NCI-H446 (cell line): ENCODE results near the gene PBOV1.

Source experiments
- DNase-seq, 2 experiments: peaks; one replicate each; lab custom pipeline; 2025; lab: John Stamatoyannopoulos, UW

PBOV1 gene

GRCh38 chr6:138218449-138218848 lies at the start of gene PBOV1:
Gene PBOV1 (minus strand): TSS chr6:138218491. CDS start chr6:138218395, 96 bp downstream.
- no peak for DNase-seq

GRCh38 chr6:138266095-138266494 lies 47.8 kb upstream of the PBOV1 start:
- no peak for DNase-seq

- no peak for DNase-seq
These were observed 46.1 kb upstream of the PBOV1 start for GRCh38 chr6:138264372-138264880.

DNA sequence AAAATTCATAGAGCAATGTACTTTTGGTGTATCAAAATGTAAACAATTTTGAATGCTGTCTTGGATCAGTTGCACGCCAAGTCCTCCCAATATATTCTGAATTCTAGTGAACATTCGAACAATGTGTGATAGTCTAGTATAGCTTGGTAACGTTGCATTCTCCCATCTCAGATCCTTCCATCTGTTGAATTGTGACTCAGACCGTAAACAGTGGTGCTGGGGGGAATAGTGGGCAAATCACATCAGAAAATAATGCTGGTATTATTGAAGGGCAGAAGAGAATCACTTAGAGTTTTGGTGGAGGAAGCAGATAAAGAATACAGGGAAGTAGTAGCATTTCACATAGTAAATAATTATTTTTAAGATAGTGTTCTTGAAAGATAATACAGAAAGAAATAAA lies 45.7 kb upstream of the PBOV1 start:
- DNase-seq: no peak

- DNase-seq: peak in 1 of 2 experiments; percentile 35
These were observed 43.0 kb upstream of the PBOV1 start for GRCh38 chr6:138261116-138261780.

DNA sequence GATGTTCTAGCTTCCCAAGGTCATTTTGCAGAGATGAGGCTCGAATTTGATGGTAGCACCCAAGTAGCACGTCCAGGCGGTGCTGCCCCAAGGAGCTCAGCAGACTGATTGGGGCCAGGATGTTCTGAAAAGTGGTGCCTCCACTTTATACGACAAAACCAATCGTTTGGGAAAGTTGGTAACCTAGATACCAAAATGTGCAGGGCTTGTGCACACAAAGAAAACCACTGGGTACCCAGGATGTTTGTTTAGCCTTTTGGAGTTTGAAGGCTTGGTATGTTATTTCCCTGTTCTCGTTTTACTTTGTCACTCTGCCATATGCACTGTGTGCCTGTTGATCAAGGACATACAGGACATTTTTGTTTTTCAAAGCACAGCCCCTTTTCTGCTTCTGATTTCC lies 40.7 kb upstream of the PBOV1 start:
- DNase-seq: no peak

DNA sequence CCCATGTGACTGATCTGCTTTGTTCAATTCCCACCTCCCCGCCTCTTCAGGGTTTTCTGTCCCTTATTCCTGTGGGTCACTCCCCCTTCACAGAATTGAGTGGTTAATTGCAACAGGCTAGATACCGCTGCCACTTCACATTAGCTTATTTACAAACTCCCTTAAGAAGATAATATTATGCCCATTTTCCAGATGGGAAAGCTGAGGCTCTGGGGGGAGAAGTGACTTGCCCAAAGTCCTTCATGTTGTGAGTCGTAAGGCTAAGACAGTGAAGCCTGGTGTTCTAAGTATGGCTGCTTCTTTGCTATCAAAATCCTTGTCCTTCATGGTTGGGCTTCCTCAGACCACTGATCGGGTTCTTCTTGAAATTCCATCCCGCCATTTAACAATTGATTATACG lies 39.9 kb upstream of the PBOV1 start:
- DNase-seq: no peak

DNA sequence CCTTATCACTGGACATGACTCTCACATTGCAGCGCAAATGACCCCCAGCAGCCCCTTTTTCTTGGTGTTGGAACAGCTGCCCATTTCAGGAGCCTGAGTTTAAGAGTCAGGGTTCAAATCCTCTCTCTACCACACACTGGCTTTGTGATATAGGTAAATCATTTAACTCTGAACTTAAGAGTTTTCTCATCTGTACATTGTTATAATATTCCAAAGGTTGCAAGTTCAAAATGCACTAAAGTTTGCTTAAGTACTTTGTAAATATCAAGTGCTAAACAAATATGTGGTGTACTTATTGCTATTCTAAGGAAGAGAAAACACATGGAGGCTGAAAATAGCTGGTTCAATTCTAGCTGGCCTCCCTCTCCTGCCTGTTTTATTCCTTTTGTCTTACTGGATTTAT lies 39.3 kb upstream of the PBOV1 start:
- no peak for DNase-seq

GRCh38 chr6:138255443-138255842 lies 37.2 kb upstream of the PBOV1 start:
- DNase-seq: no peak

DNA sequence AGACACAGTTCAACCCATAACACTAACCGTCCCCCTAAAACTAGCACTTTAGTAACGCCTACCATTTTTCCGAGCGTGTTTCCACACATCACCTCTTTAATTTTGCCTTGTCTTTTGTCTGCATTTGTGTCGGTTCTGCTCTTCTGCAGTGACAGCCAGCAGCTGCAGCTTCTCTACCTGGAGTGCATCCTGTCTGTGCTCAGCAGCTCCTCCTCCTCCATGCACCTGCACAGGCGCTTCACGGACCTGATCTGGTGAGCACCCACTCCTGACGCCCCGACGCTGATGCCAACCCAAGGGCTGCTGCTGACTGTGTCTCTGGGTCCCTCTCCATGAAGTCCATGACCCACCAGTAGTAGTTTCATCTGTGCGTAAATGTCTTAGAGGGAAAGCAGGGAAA lies 35.4 kb upstream of the PBOV1 start:
- DNase-seq: no peak

DNA sequence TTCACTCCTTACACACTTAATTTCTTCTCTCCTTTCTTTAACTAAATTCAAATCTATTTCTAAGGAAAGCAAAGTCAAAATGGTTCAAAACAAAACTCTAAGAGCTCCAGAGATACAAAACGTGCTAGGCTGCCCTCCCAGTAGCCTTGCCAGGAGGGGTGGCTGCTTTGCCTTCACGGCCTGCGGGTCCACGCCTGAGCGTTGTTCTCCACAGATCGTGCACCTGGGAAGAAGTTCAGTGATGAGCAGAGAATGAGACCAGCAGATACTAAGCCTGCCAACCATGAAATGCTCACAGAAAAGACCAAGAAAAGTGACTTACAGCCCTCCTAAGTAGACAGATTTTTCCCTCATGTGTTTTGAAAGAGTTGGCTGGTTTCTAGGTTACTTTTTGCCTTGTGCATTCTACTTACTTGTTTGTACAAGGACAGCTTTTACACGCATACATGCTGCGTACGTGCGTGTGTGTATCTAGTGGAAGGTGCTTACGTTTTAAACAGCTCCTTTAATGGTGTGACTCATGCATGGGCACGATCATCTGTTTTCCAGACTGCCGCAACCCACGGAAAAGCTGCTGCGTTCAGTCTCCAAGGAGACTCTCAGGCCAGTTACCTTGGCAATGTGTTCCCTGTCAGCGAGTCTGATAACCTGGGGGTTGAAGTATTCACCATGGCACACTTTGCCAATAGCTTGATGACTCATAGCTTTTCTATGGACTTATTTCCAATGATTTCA lies 32.4 kb upstream of the PBOV1 start:
- DNase-seq: peak in 1 of 2 experiments; percentile 38

- DNase-seq: no peak
These were observed 31.8 kb upstream of the PBOV1 start for GRCh38 chr6:138250053-138250452.

DNA sequence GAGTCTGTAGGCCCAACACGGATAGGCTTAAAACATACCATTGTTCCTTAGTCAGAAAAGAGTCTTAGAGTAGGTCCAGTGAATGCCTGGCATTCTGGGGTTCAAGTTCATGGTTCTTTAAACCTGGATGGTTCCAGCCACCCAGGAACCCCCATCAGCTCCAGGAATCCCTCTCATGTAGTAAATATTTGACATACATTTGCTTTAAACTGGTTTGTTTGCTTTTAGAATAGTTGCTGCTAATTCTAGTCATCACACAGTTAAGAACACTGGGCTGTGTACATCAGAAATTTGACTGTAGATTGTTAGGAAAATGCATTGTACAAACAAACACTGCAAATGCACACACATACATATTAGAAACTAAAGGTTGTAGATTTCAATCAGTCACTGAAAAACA lies 30.6 kb upstream of the PBOV1 start:
- DNase-seq: no peak

DNA sequence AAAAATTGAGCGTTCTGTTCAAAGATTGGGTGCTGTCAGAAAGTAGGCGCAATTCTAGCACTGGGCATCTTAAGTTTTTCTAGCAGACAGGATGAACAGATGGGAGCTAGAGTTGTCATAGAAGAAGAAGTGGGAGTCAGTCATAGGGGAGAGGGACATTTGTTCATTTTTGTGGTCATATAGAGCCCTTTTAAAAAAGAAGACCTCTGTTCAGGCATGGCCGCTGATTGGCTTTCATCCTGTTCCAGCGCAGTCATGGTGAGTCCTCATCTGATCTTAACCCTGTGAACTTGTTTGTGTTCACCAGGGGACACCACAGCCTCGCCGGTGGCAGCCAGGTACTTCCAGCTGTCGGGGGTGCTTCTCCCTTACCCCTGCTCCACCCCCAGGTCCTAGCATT lies 29.7 kb upstream of the PBOV1 start:
- no peak for DNase-seq

- DNase-seq: no peak
These were observed 28.6 kb upstream of the PBOV1 start for GRCh38 chr6:138246650-138247440.

DNA sequence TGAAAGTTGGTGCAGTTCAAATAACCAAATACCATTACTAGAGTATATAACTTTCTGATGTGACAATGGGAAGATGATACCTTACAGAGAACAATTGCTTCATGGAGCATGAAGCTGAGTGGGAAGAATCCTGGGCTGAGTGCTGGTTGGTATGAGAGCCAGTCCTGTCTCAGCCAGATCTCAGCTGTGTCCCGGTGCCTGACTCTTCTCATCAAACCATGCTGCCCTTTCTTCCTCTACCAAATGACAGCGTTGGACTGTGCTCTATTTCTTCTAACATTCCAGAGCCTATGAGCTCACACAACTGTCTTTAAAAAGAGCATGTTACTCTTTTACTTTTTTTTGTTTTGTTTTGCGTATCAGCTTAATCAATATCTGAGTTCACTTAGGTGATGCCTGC lies 27.5 kb upstream of the PBOV1 start:
- no peak for DNase-seq

- no peak for DNase-seq
These were observed 24.8 kb upstream of the PBOV1 start for GRCh38 chr6:138242987-138243592.

DNA sequence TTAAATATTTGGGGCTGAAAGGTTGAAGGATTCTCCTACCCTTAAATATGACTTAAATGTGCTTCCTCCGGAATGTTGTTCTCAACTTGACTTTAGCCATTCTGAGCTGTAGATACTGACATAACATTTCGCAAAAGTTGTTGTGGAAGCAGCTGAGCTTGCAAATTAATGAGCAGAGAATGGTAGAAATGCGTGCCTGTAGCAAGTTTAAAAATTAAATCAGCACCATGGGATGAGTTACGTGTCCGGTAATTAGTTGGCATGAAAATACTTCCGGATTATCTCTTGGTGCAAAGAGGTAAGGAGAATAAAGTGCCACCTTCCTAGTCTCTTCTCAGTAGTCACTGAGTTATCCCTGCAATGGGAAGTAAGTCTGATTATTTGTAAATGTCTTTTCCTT lies 23.6 kb upstream of the PBOV1 start:
- DNase-seq: no peak

DNA sequence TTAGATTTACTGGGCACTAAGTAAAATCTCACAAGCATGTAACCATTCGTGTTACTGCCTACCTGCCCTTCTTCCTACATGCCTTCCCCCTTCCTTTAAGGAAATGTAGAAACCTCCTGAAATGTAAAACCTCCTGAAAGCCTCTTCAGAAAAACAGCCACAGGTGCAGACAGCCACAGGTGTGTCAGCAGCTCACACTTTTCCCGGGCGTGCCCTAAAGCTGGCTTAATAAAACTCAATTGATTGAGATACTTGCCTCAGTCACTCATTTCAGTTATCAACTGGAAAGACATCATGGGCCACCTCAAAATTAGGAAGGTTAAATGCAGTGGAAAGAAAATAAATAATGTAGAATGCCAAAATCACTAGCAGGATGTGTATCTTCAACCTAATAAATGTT lies 23.1 kb upstream of the PBOV1 start:
- DNase-seq: no peak

DNA sequence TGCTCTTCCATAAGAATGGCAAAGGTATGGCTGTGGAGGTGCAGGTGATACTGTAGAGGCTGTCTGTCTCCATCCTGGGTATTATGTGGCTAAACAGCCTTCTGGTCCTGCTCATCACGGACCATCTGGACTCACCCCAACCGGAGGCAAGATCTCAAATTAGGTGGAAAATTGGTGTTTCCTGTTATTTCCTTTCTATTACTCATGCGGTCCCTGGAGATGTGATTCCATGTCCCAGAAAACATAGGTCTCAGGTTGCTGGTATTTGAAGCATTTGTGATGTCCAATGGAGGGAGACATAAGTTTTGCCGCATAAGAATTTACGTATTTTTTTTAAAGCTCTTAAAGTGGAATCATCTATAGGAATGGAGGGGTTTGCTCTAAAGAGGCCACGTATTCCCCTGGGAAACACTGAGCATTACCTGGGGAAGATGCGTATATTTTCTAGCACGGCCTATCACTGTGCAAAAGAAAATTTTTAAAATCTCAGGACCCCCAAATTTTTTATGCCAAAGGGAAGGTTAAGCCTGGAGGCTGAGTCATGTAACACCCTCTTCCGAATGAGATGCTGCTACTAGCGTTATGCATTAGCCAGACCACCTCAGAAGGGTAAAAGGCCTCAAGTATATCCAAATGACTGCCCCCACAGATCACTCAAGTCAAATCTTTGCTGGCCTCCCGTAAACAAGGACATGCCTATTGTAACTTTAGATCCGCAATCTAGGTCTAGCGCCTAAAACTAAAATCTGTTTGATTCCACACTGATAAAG lies 22.4 kb upstream of the PBOV1 start:
- DNase-seq: peak in 1 of 2 experiments; percentile 70

GRCh38 chr6:138239774-138240173 lies 21.5 kb upstream of the PBOV1 start:
- DNase-seq: peak in 1 of 2 experiments; percentile 4
